ENCODE results near the gene CAPRIN1. TPM values are rescaled to one million over a fixed set of nuclear protein-coding genes. Genes with fewer than 3 reads are reported as not detected.

Gene CAPRIN1
- total and polyA plus RNA-seq, 2 experiments from 2014 or later, result 119 to 365 TPM

DNA sequence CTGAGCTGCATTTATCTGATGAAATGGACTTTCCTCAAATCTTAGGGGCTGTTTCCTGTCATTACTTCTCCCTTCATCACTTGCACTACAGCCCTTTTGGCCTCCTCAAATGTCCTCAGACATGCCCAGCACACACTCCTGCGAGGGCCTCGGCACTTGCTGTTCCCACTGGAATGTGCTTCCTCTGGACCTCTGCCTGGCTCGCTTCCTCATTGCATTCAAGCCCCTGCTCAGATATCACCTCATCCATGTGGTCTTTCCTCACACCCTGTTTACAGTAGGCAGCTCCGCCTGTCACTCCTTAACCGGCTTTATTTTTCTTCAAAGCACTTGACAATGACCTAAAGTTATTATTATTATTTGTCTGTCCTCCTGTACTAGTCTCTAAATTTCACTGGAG, 62.9 kb downstream of the CAPRIN1 start (continued):
- TF ChIP-seq, protein P1, sequence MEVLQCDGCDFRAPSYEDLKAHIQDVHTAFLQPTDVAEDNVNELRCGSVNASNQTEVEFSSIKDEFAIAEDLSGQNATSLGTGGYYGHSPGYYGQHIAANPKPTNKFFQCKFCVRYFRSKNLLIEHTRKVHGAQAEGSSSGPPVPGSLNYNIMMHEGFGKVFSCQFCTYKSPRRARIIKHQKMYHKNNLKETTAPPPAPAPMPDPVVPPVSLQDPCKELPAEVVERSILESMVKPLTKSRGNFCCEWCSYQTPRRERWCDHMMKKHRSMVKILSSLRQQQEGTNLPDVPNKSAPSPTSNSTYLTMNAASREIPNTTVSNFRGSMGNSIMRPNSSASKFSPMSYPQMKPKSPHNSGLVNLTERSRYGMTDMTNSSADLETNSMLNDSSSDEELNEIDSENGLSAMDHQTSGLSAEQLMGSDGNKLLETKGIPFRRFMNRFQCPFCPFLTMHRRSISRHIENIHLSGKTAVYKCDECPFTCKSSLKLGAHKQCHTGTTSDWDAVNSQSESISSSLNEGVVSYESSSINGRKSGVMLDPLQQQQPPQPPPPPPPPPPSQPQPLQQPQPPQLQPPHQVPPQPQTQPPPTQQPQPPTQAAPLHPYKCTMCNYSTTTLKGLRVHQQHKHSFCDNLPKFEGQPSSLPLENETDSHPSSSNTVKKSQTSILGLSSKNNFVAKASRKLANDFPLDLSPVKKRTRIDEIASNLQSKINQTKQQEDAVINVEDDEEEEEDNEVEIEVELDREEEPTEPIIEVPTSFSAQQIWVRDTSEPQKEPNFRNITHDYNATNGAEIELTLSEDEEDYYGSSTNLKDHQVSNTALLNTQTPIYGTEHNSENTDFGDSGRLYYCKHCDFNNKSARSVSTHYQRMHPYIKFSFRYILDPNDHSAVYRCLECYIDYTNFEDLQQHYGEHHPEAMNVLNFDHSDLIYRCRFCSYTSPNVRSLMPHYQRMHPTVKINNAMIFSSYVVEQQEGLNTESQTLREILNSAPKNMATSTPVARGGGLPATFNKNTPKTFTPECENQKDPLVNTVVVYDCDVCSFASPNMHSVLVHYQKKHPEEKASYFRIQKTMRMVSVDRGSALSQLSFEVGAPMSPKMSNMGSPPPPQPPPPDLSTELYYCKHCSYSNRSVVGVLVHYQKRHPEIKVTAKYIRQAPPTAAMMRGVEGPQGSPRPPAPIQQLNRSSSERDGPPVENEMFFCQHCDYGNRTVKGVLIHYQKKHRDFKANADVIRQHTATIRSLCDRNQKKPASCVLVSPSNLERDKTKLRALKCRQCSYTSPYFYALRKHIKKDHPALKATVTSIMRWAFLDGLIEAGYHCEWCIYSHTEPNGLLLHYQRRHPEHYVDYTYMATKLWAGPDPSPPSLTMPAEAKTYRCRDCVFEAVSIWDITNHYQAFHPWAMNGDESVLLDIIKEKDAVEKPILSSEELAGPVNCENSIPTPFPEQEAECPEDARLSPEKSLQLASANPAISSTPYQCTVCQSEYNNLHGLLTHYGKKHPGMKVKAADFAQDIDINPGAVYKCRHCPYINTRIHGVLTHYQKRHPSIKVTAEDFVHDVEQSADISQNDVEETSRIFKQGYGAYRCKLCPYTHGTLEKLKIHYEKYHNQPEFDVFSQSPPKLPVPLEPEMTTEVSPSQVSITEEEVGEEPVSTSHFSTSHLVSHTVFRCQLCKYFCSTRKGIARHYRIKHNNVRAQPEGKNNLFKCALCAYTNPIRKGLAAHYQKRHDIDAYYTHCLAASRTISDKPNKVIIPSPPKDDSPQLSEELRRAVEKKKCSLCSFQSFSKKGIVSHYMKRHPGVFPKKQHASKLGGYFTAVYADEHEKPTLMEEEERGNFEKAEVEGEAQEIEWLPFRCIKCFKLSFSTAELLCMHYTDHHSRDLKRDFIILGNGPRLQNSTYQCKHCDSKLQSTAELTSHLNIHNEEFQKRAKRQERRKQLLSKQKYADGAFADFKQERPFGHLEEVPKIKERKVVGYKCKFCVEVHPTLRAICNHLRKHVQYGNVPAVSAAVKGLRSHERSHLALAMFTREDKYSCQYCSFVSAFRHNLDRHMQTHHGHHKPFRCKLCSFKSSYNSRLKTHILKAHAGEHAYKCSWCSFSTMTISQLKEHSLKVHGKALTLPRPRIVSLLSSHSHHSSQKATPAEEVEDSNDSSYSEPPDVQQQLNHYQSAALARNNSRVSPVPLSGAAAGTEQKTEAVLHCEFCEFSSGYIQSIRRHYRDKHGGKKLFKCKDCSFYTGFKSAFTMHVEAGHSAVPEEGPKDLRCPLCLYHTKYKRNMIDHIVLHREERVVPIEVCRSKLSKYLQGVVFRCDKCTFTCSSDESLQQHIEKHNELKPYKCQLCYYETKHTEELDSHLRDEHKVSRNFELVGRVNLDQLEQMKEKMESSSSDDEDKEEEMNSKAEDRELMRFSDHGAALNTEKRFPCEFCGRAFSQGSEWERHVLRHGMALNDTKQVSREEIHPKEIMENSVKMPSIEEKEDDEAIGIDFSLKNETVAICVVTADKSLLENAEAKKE (CRISPR knock-in tag; IDR thresholded peaks at IDR 0.05), result no peak
- TF ChIP-seq, protein P2, sequence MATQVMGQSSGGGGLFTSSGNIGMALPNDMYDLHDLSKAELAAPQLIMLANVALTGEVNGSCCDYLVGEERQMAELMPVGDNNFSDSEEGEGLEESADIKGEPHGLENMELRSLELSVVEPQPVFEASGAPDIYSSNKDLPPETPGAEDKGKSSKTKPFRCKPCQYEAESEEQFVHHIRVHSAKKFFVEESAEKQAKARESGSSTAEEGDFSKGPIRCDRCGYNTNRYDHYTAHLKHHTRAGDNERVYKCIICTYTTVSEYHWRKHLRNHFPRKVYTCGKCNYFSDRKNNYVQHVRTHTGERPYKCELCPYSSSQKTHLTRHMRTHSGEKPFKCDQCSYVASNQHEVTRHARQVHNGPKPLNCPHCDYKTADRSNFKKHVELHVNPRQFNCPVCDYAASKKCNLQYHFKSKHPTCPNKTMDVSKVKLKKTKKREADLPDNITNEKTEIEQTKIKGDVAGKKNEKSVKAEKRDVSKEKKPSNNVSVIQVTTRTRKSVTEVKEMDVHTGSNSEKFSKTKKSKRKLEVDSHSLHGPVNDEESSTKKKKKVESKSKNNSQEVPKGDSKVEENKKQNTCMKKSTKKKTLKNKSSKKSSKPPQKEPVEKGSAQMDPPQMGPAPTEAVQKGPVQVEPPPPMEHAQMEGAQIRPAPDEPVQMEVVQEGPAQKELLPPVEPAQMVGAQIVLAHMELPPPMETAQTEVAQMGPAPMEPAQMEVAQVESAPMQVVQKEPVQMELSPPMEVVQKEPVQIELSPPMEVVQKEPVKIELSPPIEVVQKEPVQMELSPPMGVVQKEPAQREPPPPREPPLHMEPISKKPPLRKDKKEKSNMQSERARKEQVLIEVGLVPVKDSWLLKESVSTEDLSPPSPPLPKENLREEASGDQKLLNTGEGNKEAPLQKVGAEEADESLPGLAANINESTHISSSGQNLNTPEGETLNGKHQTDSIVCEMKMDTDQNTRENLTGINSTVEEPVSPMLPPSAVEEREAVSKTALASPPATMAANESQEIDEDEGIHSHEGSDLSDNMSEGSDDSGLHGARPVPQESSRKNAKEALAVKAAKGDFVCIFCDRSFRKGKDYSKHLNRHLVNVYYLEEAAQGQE (IDR thresholded peaks at IDR 0.05; ENCODE audit: unreplicated experiment), result no peak
- TF ChIP-seq POLR2AphosphoS5 (IDR thresholded peaks at IDR 0.05; ENCODE audit: low read depth), result no peak
- TF ChIP-seq EZH2phosphoT487 (IDR thresholded peaks at IDR 0.05; ENCODE audit: unreplicated experiment), result no peak
- no peak for TF ChIP-seq STAT1 (IDR thresholded peaks at IDR 0.05; ENCODE audit: unreplicated experiment)

DNA sequence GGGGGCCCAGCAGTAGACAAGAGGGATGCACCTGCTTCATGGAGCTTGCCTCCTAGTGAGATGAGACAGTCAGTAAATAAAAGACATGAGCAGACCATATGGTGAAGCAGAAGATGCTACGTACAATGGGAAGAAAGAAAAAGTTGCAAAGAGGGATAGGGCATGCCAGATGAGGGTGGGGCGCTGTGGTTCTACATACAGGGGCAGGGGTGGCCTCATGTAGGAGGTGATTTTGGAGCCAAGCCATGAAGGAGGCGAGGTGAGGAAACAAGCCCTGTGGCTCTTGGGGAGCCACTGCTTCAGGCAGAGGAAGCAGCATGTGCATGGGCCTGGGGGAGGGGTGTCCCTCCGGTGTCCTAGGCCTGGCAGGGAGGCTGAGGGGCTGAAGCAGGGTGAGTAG, 69.1 kb downstream of the CAPRIN1 start:
- H3K4me3 Mint-ChIP-seq, result no peak overlapping the region
- Histone ChIP-seq H3K4me2 (no peak overlapping the region), H3K27me3 (ENCODE audit: insufficient read depth) (no peaks in the 10 kb centered on the region), H3K27ac (ENCODE audit: low read depth) (no peak overlapping the region), H3K36me3 (ENCODE audit: insufficient read depth) (peaks cover 72% of the 10 kb centered on the region), H3F3A (replicated peaks; ENCODE audit: low read depth) (no peaks in the 10 kb centered on the region), H3K4me1 (ENCODE audit: insufficient read depth) (no peaks in the 10 kb centered on the region), H3K9me2 (ENCODE audit: insufficient read depth) (no peaks in the 10 kb centered on the region), H3K4me3 (no peak overlapping the region), H3K79me2 (replicated peaks; ENCODE audit: insufficient read depth) (no peaks in the 10 kb centered on the region), H2AFZ (no peak overlapping the region), H4K20me1 (replicated peaks; ENCODE audit: insufficient read depth) (peaks cover 18% of the 10 kb centered on the region; the same call in 1 of the 2 replicates)
- peaks cover 88% of the 10 kb centered on the region for H3K36me3 Mint-ChIP-seq (ENCODE audit: low read depth)
- H3K27me3 Mint-ChIP-seq (ENCODE audit: insufficient read depth, low read depth, poor library complexity), result peaks cover 3% of the 10 kb centered on the region
- ATAC-seq (no peak), DNase-seq (ENCODE audit: low spot score) (no peak)
- H3K27ac Mint-ChIP-seq, result no peak overlapping the region
- H3K4me1 Mint-ChIP-seq, result no peaks in the 10 kb centered on the region
- H3K9me3 Mint-ChIP-seq, result no peaks in the 10 kb centered on the region
- TF ChIP-seq, protein P2 (IDR thresholded peaks at IDR 0.05; ENCODE audit: unreplicated experiment), result no peak
- no peak for TF ChIP-seq EZH2 (IDR thresholded peaks at IDR 0.05; ENCODE audit: low read depth, unreplicated experiment)

Measured in GM23338 (cell line).